OCI-LY7 (cell line): Measurements from ENCODE around the gene SH3RF1. TPM values are rescaled to one million over a fixed set of nuclear protein-coding genes. Genes with fewer than 3 reads are reported as not detected.

Experiments
- BruUV-seq: library from RNA; stranded (reverse); fragments of 400-500 nt; replicated peaks from 2 replicates; lab custom pipeline; 2021; lab: Mats Ljungman, UMichigan
- CTCF ChIA-PET: fragments of 300-600 bp; sonication (Branson Sonifier 250); formaldehyde crosslinking; loops from one replicate; lab custom pipeline; 2022; ENCODE audit warnings: antibody characterized with exemption; ENCODE audit not compliant: unreplicated experiment; lab: Charles Lee
- POLR2A ChIA-PET: fragments of 300-600 bp; sonication (Branson Sonifier 250); formaldehyde crosslinking; loops from one replicate; lab custom pipeline; 2022; ENCODE audit warnings: antibody characterized with exemption; lab: Charles Lee
- DNase-seq: peaks from one replicate; pipeline ENCODE4 v3.0.0-alpha.2; 2015; ENCODE audit warnings: low spot score
- H2AFZ ChIP-seq: fragments of 200-600 bp; sonication (generic), shearing (Covaris generic); 2 replicates; pipeline ENCODE4 v1.6.1; 2014; ENCODE audit warnings: mild to moderate bottlenecking, antibody characterized with exemption, low read length, moderate library complexity
- H3K27ac ChIP-seq: fragments of 200-600 bp; sonication (generic); 2 replicates; pipeline ENCODE4 v1.5.1; 2014; ENCODE audit warnings: mixed run types, low read depth, mild to moderate bottlenecking, moderate library complexity, low read length, inconsistent platforms; ENCODE audit not compliant: poor library complexity, severe bottlenecking
- H3K36me3 ChIP-seq: fragments of 200-600 bp; sonication (generic); 2 replicates; pipeline ENCODE4 v1.6.1; 2014; ENCODE audit warnings: mild to moderate bottlenecking, antibody characterized with exemption, low read length, moderate library complexity, mixed read lengths; ENCODE audit not compliant: insufficient read depth
- H3K4me1 ChIP-seq: fragments of 200-600 bp; sonication (generic); 2 replicates; pipeline ENCODE4 v1.5.1; 2014; ENCODE audit warnings: mild to moderate bottlenecking, low read length; ENCODE audit not compliant: insufficient read depth, poor library complexity, severe bottlenecking
- H3K4me2 ChIP-seq: fragments of 200-600 bp; sonication (generic); 2 replicates; pipeline ENCODE4 v1.6.1; 2014; ENCODE audit warnings: mild to moderate bottlenecking, low read length
- H3K4me3 ChIP-seq: fragments of 200-600 bp; sonication (generic); 2 replicates; pipeline ENCODE4 v1.5.1; 2014; ENCODE audit warnings: mild to moderate bottlenecking, low read depth, low read length; ENCODE audit not compliant: poor library complexity, severe bottlenecking
- H3K79me2 ChIP-seq: fragments of 200-600 bp; sonication (generic); 2 replicates; pipeline ENCODE4 v1.6.1; 2016; ENCODE audit warnings: low read depth, mild to moderate bottlenecking, low read length, moderate library complexity, mixed read lengths; ENCODE audit not compliant: insufficient read depth
- H3K9me2 ChIP-seq: fragments of 200-600 bp; sonication (generic); 2 replicates; pipeline ENCODE4 v1.6.1; 2016; ENCODE audit warnings: mild to moderate bottlenecking, low read length, mixed read lengths; ENCODE audit not compliant: insufficient read depth
- H3K9me3 ChIP-seq: fragments of 200-600 bp; sonication (generic); 2 replicates; pipeline ENCODE4 v1.6.1; 2014; ENCODE audit warnings: mild to moderate bottlenecking, mixed run types, low read length, mixed read lengths
- H4K20me1 ChIP-seq: fragments of 200-600 bp; sonication (generic); 2 replicates; pipeline ENCODE4 v1.6.1; 2014; ENCODE audit warnings: mild to moderate bottlenecking, antibody characterized with exemption, low read length, moderate library complexity, mixed read lengths; ENCODE audit not compliant: insufficient read depth
- CTCF ChIP-seq: fragments of 200-600 bp; sonication (generic); conservative IDR thresholded peaks from 2 replicates; pipeline ENCODE4 v1.5.1; 2014; ENCODE audit warnings: mild to moderate bottlenecking, antibody characterized with exemption, low read length, moderate library complexity, mixed read lengths
- EZH2phosphoT487 ChIP-seq: fragments of 200-600 bp; sonication (generic); IDR thresholded peaks from 2 replicates; pipeline ENCODE4 v1.6.1; 2018; ENCODE audit warnings: low read depth, borderline replicate concordance, mild to moderate bottlenecking, mixed run types, antibody characterized with exemption, low read length, moderate library complexity, mixed read lengths
- intact Hi-C: fragments of 100-400 bp; cut with micrococcal nuclease; formaldehyde crosslinking; loops from one replicate; pipeline ENCODE4 v1.10.0; 2022; ENCODE audit not compliant: unreplicated experiment
- total RNA-seq, 2 experiments: library from RNA; depleted of rRNA in 1 of 2; stranded (reverse); fragments of >200 nt in 1 of 2; shearing (Covaris generic) in 1 of 2; gene quantifications; 2 replicates each; pipeline ENCODE4 v1.2.3, GENCODE V29; 2014 to 2022

Gene SH3RF1
- total RNA-seq, 2 experiments from 2014 or later = not detected

GRCh38 chr4:169248645-169249044, 22.1 kb downstream of the SH3RF1 start:
- Histone ChIP-seq H3K4me2 (no peak overlapping the region), H3K4me1 (no peaks in the 10 kb centered on the region), H3K9me3 (no peaks in the 10 kb centered on the region), H3K4me3 (no peak overlapping the region), H3K36me3 (no peaks in the 10 kb centered on the region), H3K9me2 (no peaks in the 10 kb centered on the region), H4K20me1 (no peaks in the 10 kb centered on the region), H3K79me2 (no peaks in the 10 kb centered on the region), H2AFZ (no peak overlapping the region), H3K27ac (no peak overlapping the region)
- intact Hi-C loops = no loop called here
- no TSS peak for BruUV-seq
- CTCF ChIA-PET = no interaction called here
- TF ChIP-seq EZH2phosphoT487 = no peak
- no peak for TF ChIP-seq CTCF
- DNase-seq = no peak
- POLR2A ChIA-PET = no interaction called here

- Histone ChIP-seq H3K4me3 (no peak overlapping the region), H4K20me1 (no peaks in the 10 kb centered on the region), H3K27ac (no peak overlapping the region), H3K9me2 (no peaks in the 10 kb centered on the region), H2AFZ (no peak overlapping the region), H3K4me1 (no peaks in the 10 kb centered on the region), H3K4me2 (no peak overlapping the region), H3K79me2 (no peaks in the 10 kb centered on the region), H3K9me3 (no peaks in the 10 kb centered on the region), H3K36me3 (no peaks in the 10 kb centered on the region)
- CTCF ChIA-PET = no interaction called here
- POLR2A ChIA-PET = no interaction called here
- intact Hi-C loops = no loop called here
- no peak for DNase-seq
- no peak for TF ChIP-seq EZH2phosphoT487
- TF ChIP-seq CTCF = no peak
- BruUV-seq = no TSS peak
Measured at GRCh38 chr4:169246957-169247396, 23.8 kb downstream of the SH3RF1 start.

GRCh38 chr4:169246279-169246678, 24.5 kb downstream of the SH3RF1 start:
- H3K9me2 ChIP-seq = no peaks in the 10 kb centered on the region
- no peaks in the 10 kb centered on the region for H3K9me3 ChIP-seq
- no peaks in the 10 kb centered on the region for H3K79me2 ChIP-seq
- TF ChIP-seq EZH2phosphoT487 (no peak), CTCF (no peak)
- no peaks in the 10 kb centered on the region for H3K4me1 ChIP-seq
- no peak overlapping the region for H3K4me2 ChIP-seq
- no peak overlapping the region for H2AFZ ChIP-seq
- POLR2A ChIA-PET = no interaction called here
- DNase-seq = no peak
- intact Hi-C loops = no loop called here
- no peaks in the 10 kb centered on the region for H3K36me3 ChIP-seq
- BruUV-seq = no TSS peak
- H3K4me3 ChIP-seq = no peak overlapping the region
- H4K20me1 ChIP-seq = no peaks in the 10 kb centered on the region
- H3K27ac ChIP-seq = no peak overlapping the region
- CTCF ChIA-PET = no interaction called here
